ENCODE measurements around the gene SLC6A19. TPM values are rescaled to one million over a fixed set of nuclear protein-coding genes. Genes with fewer than 3 reads are reported as not detected.
"Not testable (repeated sequence)": the region's sequence is repeated elsewhere in the genome, so short reads cannot be mapped to it uniquely, and the experiment has no call there.

Gene SLC6A19
- total RNA-seq, 4 donors from 2014 or later = 9.9 to 934 (median 516) TPM

- no peak overlapping the region for H3K4me3 ChIP-seq
- TF ChIP-seq POLR2A (IDR thresholded peaks at IDR 0.05) = no peak
- TF ChIP-seq, protein P1, sequence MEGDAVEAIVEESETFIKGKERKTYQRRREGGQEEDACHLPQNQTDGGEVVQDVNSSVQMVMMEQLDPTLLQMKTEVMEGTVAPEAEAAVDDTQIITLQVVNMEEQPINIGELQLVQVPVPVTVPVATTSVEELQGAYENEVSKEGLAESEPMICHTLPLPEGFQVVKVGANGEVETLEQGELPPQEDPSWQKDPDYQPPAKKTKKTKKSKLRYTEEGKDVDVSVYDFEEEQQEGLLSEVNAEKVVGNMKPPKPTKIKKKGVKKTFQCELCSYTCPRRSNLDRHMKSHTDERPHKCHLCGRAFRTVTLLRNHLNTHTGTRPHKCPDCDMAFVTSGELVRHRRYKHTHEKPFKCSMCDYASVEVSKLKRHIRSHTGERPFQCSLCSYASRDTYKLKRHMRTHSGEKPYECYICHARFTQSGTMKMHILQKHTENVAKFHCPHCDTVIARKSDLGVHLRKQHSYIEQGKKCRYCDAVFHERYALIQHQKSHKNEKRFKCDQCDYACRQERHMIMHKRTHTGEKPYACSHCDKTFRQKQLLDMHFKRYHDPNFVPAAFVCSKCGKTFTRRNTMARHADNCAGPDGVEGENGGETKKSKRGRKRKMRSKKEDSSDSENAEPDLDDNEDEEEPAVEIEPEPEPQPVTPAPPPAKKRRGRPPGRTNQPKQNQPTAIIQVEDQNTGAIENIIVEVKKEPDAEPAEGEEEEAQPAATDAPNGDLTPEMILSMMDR (IDR thresholded peaks at IDR 0.05) = no peak
- no peak for DNase-seq
- no peak overlapping the region for H3K27ac ChIP-seq
- no peaks in the 10 kb centered on the region for H3K36me3 ChIP-seq
- H3K4me1 ChIP-seq = no peaks in the 10 kb centered on the region
- no peaks in the 10 kb centered on the region for H3K27me3 ChIP-seq
- no peaks in the 10 kb centered on the region for H3K9me3 ChIP-seq
These were observed 61.0 kb downstream of the SLC6A19 start for GRCh38 chr5:1262381-1262780.

GRCh38 chr5:1264211-1264610, 62.8 kb downstream of the SLC6A19 start:
- H3K4me1 ChIP-seq = no peaks in the 10 kb centered on the region
- TF ChIP-seq, protein P1 (IDR thresholded peaks at IDR 0.05) = no peak
- no peak for TF ChIP-seq POLR2A (IDR thresholded peaks at IDR 0.05)
- H3K36me3 ChIP-seq = no peaks in the 10 kb centered on the region
- H3K9me3 ChIP-seq = no peaks in the 10 kb centered on the region
- DNase-seq = no peak
- H3K27me3 ChIP-seq = no peaks in the 10 kb centered on the region
- H3K27ac ChIP-seq = no peak overlapping the region
- H3K4me3 ChIP-seq = no peak overlapping the region

- Histone ChIP-seq H3K9me3 (no peaks in the 10 kb centered on the region), H3K4me1 (no peaks in the 10 kb centered on the region), H3K27me3 (no peaks in the 10 kb centered on the region), H3K4me3 (no peak overlapping the region), H3K27ac (no peak overlapping the region), H3K36me3 (no peaks in the 10 kb centered on the region)
- no peak for DNase-seq
- TF ChIP-seq, protein P1 (IDR thresholded peaks at IDR 0.05) = no peak
- TF ChIP-seq POLR2A (IDR thresholded peaks at IDR 0.05) = no peak
These were observed 63.6 kb downstream of the SLC6A19 start for GRCh38 chr5:1265026-1265425.

- Histone ChIP-seq H3K9me3 (no peaks in the 10 kb centered on the region), H3K27ac (no peak overlapping the region), H3K27me3 (no peaks in the 10 kb centered on the region), H3K36me3 (no peaks in the 10 kb centered on the region), H3K4me3 (no peak overlapping the region), H3K4me1 (no peaks in the 10 kb centered on the region)
- TF ChIP-seq, protein P1 (IDR thresholded peaks at IDR 0.05) = no peak
- TF ChIP-seq POLR2A (IDR thresholded peaks at IDR 0.05) = no peak
- DNase-seq = no peak
These were observed 64.4 kb downstream of the SLC6A19 start for GRCh38 chr5:1265461-1266455.

GRCh38 chr5:1266791-1267190, 65.4 kb downstream of the SLC6A19 start:
- Histone ChIP-seq H3K4me1 (no peaks in the 10 kb centered on the region), H3K9me3 (no peaks in the 10 kb centered on the region), H3K27ac (no peak overlapping the region), H3K4me3 (no peak overlapping the region), H3K36me3 (no peaks in the 10 kb centered on the region), H3K27me3 (no peaks in the 10 kb centered on the region)
- no peak for TF ChIP-seq POLR2A (IDR thresholded peaks at IDR 0.05)
- TF ChIP-seq, protein P1 (IDR thresholded peaks at IDR 0.05) = no peak
- DNase-seq = no peak

GRCh38 chr5:1267464-1267863, 66.1 kb downstream of the SLC6A19 start:
- not testable (repeated sequence) for H3K36me3 ChIP-seq, H3K4me3 ChIP-seq, H3K27ac ChIP-seq, H3K27me3 ChIP-seq, H3K4me1 ChIP-seq, DNase-seq, H3K9me3 ChIP-seq

Measured in Peyer's patch (tissue), 4 donors.